Peyer's patch (tissue), 4 donors: ENCODE measurements around the gene CLCA1.

Experiments used
- CTCF ChIP-seq, 6 experiments: fragments of 450-650 bp in 4 of 6; fragments of 200-600 bp in 2 of 6; sonication (generic) in 1 of 6; IDR thresholded peaks; one replicate each; pipeline ENCODE4 v1.5.1; 2017 to 2019; ENCODE audit warnings: antibody characterized with exemption in 6 of 6, mild to moderate bottlenecking in 3 of 6, moderate library complexity in 1 of 6
- POLR2A ChIP-seq, 2 donors: fragments of 450-650 bp; IDR thresholded peaks; one replicate each; pipeline ENCODE4 v1.5.1; 2017; ENCODE audit warnings: antibody characterized with exemption in 2 of 2, mild to moderate bottlenecking in 2 of 2, moderate library complexity in 2 of 2

DNA sequence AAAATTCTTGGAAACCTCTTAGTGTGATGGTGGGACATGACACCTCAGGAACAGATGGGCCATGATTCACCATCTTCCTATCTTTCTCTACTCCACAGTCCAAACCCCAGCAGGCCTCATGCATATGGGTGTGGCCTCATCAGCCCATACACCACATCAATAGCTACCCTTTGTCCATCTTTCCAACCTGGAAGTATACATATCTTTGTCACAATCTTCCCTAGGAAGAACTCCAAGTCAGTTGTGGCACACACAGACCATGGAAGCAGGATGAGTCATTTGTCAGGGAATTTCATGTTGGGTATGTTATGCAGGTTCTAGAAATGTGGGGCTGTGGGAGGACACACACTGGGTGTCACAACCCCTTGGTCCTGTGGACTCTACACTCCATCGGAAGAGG, 47.6 kb downstream of the CLCA1 start:
- no peak for TF ChIP-seq CTCF (IDR thresholded peaks at IDR 0.05)
- TF ChIP-seq POLR2A (IDR thresholded peaks at IDR 0.05): no peak
